ENCODE measurements around the gene MAGI1. TPM values are rescaled to one million over a fixed set of nuclear protein-coding genes. Genes with fewer than 3 reads are reported as not detected.

The MAGI1 gene
- polyA plus RNA-seq, 3 donors = not detected

DNA sequence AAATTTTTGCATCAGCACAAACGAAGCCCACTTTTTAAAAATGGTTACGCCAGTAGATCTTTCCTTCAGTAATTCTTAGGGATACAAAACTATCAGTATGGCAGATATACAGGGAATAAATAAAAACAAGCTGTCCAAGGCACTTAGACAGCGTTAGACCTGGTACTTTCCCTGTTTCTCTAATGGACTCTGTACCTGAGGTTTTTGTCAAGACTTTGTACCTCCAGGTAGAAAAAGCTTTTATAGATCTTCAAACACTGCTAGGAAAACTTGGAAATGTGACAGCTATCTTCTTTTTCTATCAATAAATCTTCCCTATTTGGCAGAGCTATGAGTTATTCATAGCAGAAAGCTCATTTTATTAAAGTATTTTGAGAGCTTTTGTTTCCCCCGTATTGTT lies 477.8 kb downstream of the MAGI1 start:
- Histone ChIP-seq H3K27ac (ENCODE audit: low read depth in 1 of 2, low read length in 2 of 2) (no peak overlapping the region), H3K36me3 (replicated peaks in 1 of 2; ENCODE audit: control insufficient read depth in 1 of 2, insufficient read depth in 2 of 2, low read length in 2 of 2) (no peaks in the 10 kb centered on the region), H3K4me3 (replicated peaks in 1 of 3; ENCODE audit: low read depth in 2 of 3, low read length in 3 of 3) (no peak overlapping the region), H2AFZ (ENCODE audit: insufficient read depth, low read depth, low read length, poor library complexity, severe bottlenecking) (no peak overlapping the region), H3K27me3 (ENCODE audit: control insufficient read depth in 2 of 2, insufficient read depth in 2 of 2, low read length in 2 of 2) (no peaks in the 10 kb centered on the region), H3K4me1 (ENCODE audit: control insufficient read depth in 1 of 2, insufficient read depth in 2 of 2, low read length in 2 of 2) (no peaks in the 10 kb centered on the region), H3K79me2 (ENCODE audit: insufficient read depth, low read length) (no peaks in the 10 kb centered on the region), H3K9ac (ENCODE audit: insufficient read depth, low read length, poor library complexity, severe bottlenecking) (no peak overlapping the region), H3K9me3 (replicated peaks in 1 of 2; ENCODE audit: control insufficient read depth in 1 of 2, insufficient read depth in 1 of 2, low read length in 2 of 2) (no peaks in the 10 kb centered on the region), H3K4me2 (replicated peaks; ENCODE audit: extremely low read depth, low read length, poor library complexity, severe bottlenecking) (no peak overlapping the region), H4K20me1 (ENCODE audit: insufficient read depth, low read length) (no peaks in the 10 kb centered on the region)
- TF ChIP-seq, protein P1, sequence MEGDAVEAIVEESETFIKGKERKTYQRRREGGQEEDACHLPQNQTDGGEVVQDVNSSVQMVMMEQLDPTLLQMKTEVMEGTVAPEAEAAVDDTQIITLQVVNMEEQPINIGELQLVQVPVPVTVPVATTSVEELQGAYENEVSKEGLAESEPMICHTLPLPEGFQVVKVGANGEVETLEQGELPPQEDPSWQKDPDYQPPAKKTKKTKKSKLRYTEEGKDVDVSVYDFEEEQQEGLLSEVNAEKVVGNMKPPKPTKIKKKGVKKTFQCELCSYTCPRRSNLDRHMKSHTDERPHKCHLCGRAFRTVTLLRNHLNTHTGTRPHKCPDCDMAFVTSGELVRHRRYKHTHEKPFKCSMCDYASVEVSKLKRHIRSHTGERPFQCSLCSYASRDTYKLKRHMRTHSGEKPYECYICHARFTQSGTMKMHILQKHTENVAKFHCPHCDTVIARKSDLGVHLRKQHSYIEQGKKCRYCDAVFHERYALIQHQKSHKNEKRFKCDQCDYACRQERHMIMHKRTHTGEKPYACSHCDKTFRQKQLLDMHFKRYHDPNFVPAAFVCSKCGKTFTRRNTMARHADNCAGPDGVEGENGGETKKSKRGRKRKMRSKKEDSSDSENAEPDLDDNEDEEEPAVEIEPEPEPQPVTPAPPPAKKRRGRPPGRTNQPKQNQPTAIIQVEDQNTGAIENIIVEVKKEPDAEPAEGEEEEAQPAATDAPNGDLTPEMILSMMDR (IDR thresholded peaks at IDR 0.05) = no peak
- no CpG with 5 or more reads among the region's 4 CpGs for WGBS (ENCODE audit: insufficient coverage)
- Mint-ChIP-seq H3K27me3 (ENCODE audit: low read depth in 3 of 3) (no peaks in the 10 kb centered on the region), H3K36me3 (no peaks in the 10 kb centered on the region), H3K4me1 (no peaks in the 10 kb centered on the region), H3K4me3 (no peak overlapping the region), H3K9me3 (peaks cover 0 to 5% (median 0%) of the 10 kb centered on the region in 7 donors), H3K27ac (no peak overlapping the region)
- intact Hi-C loops (cut with micrococcal nuclease) = no loop called here
- no peak for DNase-seq

DNA sequence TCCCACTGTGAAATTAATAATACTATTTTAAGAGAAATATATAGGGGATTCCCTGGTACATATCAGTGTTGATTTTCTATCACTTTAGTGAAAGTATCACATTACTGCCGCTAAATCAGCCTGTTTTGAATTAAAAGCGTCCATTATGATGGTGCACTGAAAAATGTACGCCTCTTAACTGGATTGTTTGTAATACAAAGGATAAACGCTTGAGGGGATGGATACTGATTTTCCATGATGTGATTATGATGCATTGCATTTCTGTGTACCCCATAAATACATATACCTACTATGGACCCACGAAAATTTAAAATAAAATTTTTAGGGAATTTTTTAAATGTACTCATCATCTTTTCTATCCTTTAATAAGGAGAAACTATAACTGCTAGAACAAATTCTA lies 478.6 kb downstream of the MAGI1 start:
- H3K9me3 ChIP-seq (replicated peaks in 1 of 2; ENCODE audit: control insufficient read depth in 1 of 2, insufficient read depth in 1 of 2, low read length in 2 of 2) = peaks cover 0 to 4% of the 10 kb centered on the region in 2 donors
- intact Hi-C loops (cut with micrococcal nuclease) = no loop called here
- TF ChIP-seq, protein P1 (IDR thresholded peaks at IDR 0.05) = no peak
- H2AFZ ChIP-seq (ENCODE audit: insufficient read depth, low read depth, low read length, poor library complexity, severe bottlenecking) = no peak overlapping the region
- H3K36me3 ChIP-seq (replicated peaks in 1 of 2; ENCODE audit: control insufficient read depth in 1 of 2, insufficient read depth in 2 of 2, low read length in 2 of 2) = no peaks in the 10 kb centered on the region
- Mint-ChIP-seq H3K4me1 (no peaks in the 10 kb centered on the region), H3K27me3 (ENCODE audit: low read depth in 3 of 3) (no peaks in the 10 kb centered on the region), H3K9me3 (peaks cover 0 to 4% (median 0%) of the 10 kb centered on the region in 7 donors), H3K36me3 (no peaks in the 10 kb centered on the region), H3K27ac (no peak overlapping the region), H3K4me3 (no peak overlapping the region)
- H3K27me3 ChIP-seq (ENCODE audit: control insufficient read depth in 2 of 2, insufficient read depth in 2 of 2, low read length in 2 of 2) = no peaks in the 10 kb centered on the region
- WGBS (ENCODE audit: insufficient coverage) = no CpG with 5 or more reads among the region's 5 CpGs
- no peaks in the 10 kb centered on the region for H4K20me1 ChIP-seq (ENCODE audit: insufficient read depth, low read length)
- H3K4me2 ChIP-seq (replicated peaks; ENCODE audit: extremely low read depth, low read length, poor library complexity, severe bottlenecking) = no peak overlapping the region
- H3K4me3 ChIP-seq (replicated peaks in 1 of 3; ENCODE audit: low read depth in 2 of 3, low read length in 3 of 3) = no peak overlapping the region
- H3K9ac ChIP-seq (ENCODE audit: insufficient read depth, low read length, poor library complexity, severe bottlenecking) = no peak overlapping the region
- DNase-seq = no peak
- no peaks in the 10 kb centered on the region for H3K4me1 ChIP-seq (ENCODE audit: control insufficient read depth in 1 of 2, insufficient read depth in 2 of 2, low read length in 2 of 2)
- H3K27ac ChIP-seq (ENCODE audit: low read depth in 1 of 2, low read length in 2 of 2) = no peak overlapping the region
- no peaks in the 10 kb centered on the region for H3K79me2 ChIP-seq (ENCODE audit: insufficient read depth, low read length)

Data from CD14-positive monocyte (primary cell).